GM18909 (cell line): Measurements from ENCODE around the gene CILP2.

Experiments
- ATAC-seq: cut with Tn5 transposase; IDR thresholded peaks from one replicate; pipeline ENCODE4 v1.9.1; 2021; ENCODE audit warnings: mild to moderate bottlenecking; ENCODE audit not compliant: unreplicated experiment, poor library complexity

The CILP2 gene

DNA sequence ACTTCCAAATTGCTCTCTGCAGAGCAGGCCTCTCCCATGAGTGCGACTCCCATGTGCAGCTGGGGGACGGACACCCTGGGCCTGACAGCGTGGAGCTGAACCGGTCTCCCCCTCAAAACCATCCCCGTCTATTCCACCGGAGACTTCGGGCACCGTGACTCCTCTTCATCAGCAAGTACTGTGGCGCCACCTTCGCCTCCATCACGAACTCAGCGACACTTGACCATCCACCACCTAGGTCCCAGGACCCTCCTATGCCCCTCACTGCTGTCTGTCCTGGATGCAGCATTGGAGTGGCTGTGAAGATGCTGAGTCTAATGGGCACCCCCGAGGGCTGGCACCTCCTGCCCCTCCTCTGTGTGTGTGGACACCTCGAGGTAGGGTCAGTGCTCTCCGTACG lies 20.6 kb downstream of the CILP2 start:
- ATAC-seq, result no peak

DNA sequence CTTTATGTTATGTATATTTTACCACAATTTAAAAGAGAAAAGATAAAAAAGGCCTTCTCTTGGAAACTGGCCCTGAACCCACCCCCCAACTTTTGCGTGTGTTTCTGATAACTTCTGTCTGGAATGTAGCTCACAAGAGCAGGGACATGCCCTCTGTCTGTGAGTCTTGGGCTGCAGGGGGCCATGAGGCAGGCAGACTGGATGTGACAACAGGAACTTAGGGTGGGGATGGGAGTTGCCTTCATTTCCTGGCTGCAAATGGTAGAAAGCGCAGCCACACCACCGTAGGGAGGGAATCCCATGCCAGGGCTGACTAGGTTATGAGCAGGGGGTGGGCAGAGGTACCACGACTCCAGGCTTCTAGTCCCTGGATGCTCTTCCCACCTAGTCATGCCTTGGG lies 21.9 kb downstream of the CILP2 start:
- no peak for ATAC-seq

DNA sequence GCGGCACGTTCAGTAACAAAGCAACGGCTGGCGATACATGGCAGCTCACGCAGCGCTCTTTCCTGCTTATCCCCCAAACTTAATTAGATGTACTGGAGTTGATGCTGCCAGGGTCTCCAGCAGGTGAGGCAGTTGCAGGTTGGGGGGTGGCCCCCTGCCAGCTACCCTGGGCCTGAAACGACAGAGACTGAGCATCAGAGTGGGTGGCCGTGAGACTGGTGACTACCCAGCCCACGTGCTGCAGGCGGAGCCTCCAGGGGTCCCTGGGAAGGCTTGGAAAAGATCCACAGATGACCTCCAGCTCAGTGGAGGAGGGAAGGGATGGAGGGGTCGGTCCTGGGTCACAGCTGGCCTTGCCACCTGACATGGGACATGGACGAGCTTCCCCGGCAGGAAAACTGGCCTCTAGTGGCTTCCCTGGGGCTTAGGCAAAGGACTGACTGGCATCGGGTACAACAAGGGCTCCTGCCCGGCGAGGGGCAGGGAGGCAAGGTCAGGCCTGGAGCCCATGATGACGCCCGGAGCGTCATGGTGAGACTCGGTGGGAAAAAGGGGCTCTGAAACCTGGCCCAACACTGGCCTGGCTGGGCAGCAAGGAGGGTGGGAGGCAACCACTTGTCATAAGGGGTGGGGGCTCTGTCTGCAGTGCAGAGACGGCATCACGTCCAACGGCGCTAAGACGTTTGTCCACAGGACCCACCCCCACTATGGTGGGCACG lies 24.0 kb downstream of the CILP2 start:
- ATAC-seq, result no peak

DNA sequence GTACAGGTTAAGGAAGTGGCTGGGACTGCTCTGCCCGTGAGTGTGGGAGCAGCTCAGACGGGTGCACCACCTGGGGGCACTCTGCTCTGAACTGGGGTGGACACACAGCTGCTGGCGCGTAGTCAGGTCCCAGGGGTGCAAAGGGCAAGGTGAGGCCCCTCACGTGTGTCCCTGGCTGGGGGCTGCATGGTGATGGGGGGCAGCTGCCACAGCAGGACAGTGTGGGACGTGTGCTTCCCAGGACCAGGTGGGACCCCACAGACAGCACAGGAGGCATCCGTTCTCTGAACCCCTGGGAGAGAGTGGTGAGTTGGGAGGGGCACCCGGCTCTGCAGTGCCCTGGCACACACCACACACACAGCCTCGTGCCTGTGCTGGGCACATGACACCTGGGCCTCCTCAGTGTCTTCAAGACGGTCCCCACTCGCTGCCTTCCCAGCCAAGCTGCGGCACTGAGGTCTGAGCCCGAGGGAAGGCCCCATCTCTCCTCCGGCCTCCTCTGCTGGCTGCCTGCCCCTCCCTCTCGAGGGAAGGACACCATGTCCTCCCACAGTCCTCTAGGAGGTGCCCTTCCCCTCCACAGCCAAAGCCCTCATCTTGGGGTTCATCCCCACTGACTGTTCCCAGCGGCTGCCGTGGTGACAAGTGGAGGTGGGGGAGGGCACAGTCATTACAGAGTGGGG lies 24.7 kb downstream of the CILP2 start:
- no peak for ATAC-seq

DNA sequence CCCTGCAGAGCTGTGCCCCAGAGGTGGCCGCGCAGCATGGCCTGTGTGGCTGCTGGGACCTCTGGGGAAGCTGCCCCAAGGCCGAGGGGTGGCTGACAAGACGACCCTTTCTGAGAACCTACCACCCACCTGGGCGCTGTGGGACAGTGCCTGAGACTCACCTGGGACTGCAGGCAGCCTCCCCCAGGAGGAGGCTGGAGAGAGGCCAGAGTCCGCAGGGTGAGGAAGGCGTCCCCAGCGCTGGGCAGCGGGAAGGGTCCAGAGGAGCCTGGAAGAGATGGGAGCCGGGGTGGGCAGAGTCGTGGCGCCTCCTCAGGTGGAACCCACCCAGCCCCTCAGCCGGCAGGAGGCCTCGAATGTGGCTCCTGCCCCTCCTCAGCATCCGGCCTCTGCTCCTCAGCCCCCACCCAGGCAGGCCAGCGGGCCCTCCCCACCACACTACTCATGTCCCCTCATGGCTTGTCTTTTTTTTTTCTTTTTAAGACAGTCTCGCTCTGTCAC lies 25.3 kb downstream of the CILP2 start:
- ATAC-seq, result no peak

DNA sequence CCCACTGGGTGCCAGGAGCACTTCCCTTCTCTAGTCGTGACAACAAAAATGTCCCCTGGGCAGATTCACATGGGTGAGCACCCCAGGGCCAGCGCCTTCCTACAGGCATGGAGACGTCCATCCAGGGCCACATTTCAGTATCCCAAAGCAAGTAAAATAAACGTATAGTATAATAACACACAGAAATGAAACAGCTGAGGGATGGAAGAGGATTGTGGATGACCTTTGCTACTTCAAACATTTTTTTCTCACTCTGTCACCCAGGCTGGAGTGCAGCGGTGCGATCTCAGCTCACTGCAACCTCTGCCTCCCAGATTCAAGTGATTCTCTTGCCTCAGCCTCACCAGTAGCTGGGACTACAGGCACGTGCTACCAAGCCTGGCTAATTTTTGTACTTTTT lies 28.2 kb downstream of the CILP2 start:
- ATAC-seq, result no peak

DNA sequence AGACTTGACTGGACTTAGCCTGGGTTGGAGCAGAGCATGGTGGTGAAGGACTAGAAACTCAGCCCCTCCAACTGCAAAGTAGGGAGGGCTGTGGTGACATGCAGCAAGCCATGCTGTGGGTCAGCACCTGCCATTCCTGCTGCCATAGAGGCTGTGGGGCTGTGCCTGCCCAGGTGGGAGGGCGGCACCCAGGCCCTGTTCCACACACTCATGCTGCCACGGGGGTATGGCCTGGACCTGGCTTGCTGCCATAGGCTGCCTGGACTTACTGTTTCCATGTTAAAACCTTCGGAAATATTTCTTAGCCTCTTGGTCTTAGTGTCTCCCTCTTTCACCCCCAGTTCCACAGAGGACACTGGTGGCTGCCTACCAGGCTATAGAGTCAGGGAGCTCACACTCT lies 29.3 kb downstream of the CILP2 start:
- ATAC-seq, result no peak

DNA sequence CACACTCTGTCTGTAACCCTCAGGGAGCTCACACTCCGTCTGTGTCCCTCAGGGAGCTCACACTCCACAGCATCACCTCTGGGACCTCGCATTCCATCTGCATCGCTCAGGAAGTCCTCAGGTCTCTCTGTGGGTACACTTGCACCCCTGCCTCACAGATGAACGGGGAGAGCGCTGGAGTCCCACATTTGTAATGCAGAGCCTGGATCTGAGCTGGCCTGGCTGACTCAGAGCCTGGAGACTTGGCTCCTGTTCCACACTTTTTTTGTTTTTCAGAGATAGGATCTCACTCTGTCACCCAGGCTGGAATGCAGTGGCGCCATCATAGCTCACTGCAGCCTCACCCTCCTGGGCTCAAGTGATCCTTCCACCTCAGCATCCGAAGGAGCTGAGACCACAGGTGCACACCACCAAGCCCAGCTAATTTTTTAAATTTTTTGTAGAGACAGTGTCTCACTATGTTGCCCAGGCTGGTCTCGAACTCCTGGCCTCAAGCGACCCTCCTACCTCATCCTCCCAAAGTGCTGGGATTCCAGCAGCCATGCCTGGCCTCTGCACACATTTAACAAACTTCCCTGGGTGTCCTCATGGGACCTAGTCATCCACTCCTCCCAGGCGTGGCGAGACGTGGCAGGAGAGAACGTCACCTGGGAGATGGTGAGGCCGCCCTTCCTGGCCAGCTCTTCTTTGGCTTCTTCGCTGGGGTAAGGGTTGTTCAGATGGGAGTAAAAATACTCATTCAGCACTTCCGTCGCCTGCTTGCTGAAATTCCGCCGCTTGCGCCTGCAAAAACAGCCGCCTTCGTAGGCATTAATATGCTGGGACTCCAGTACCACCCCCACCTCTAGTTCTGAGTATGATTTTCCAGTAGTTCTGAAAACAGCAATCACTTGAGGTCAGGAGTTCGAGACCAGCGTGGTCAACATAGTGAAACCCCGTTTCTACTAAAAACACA lies 31.0 kb downstream of the CILP2 start:
- no peak for ATAC-seq

DNA sequence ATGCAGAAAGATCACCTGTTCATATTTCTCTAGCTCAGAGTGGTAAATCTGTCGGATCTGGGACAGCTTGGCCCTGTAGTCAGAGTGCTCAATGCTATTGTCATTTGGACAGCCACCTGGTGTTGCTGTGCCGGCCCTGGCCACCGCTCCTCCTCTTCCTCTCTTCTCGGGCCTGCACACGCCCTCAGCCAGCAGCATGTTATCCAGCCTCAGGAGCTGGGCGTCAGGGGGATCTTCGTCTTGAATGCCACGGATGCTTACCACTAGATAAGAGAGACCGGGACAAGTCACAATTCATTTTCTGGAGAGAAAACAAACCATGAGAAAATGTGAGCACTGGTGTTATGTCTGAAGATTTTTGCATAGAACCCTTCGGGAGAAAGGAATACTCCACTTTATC lies 32.5 kb downstream of the CILP2 start:
- ATAC-seq, result no peak

DNA sequence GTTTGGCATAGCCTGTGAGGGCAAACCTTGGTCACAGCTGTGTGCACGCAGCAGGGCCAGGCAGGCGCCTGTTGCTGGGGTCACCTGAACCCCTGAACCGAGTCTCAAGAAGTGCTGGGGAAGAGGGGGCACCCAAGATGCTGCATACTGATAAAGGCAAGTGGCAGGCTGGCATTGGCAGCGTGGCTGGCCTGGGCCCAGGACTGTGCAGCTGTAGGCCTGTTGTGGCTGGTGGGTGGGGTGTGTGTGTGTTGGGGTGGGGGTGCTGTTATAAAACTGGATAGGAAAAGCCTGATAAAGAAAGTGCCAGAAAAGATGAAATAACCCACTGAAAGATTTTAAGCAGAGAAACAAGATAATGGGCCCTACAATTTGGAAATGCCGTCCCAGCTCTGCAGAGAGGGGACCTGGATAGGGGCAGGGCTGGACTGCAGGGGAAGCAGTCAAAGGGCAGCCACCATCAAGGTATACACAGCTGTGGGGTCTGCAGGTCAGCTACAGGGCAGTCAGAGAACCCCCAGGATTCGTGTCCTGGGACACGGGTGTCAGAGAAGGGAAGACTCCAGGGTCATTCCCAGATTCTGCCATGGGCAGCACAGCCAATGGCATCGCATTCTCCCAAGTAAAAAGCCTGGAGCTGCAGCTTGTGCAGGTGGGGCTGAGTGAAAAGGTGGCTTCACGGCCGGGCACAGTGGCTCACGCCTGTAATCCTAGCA lies 33.2 kb downstream of the CILP2 start:
- ATAC-seq, result no peak

DNA sequence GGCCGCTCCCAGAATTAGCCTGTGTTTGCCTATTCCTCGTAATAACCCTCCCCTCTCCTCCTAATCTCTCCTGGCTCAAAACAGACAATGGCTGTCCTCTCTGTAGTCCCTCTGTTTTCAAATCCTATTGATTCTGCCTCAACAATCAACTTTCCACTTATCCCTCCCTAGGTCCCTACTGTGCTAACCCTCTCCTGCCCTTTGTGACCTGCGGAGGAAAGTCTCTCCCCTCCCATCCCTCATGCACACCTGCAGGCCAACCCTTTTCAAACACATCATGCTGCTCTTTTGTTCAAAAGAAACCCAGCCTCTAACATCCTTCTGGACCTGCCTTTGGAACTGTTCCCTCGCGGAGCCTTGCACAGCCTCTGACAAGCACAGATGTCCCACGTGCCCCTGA lies 37.3 kb downstream of the CILP2 start:
- no peak for ATAC-seq

DNA sequence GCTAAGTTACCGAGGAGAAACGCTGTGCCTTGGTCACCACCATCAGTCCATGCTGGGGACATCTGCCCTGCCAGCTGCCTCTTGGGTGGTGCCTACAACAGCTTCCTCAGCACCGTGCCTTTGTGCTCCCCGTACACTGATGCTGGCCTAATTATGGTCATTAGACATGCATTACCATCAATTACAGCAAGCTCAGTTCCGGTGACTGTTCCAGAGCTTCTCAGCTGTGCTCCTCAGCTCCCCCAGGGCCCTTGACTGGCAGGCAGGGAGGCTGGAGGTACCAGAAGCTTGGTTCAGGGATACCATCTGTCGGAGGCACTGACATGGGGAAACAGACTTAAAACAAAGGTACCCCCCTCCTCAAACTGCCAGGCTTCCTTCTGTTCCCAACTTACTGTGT lies 40.2 kb downstream of the CILP2 start:
- no peak for ATAC-seq

DNA sequence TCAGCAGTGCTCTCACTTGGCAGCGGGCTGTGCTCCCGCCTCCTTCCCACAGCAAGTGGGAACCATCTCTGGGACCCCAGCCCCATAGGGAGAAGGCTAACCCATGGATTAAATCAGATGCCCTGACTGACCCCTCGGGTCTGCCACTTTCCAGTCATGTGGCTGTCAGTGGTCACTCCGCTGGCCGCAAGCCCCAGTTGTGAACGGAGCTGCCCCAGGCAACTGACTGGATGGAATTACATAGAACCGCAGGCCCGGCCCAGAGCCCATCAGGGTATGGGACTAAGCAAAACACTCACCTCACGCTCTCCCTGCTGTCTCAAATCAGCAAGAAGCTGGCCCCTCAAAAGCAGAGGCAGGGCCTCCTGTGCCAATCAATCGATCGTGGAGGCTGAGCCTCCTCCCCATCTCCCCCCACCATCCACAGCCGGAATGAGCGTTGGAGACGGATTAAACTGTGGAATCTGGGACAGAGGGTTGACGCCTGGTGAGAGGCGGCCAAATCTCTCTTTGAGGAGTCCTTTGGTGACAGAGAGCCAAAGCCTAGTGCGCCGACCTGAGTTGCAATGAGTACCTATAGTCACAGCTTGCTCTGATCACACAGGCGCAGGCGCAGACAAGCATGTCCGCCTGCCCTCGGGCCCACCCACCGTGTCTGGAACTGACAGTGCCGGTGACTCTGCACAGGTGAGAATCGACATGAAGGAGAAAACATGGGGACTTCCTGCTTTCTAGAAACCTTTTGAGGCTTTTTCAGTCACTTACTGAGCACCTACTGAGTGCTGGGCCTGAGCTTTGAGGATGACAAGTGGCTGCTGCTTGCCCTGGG lies 41.7 kb downstream of the CILP2 start:
- no peak for ATAC-seq

DNA sequence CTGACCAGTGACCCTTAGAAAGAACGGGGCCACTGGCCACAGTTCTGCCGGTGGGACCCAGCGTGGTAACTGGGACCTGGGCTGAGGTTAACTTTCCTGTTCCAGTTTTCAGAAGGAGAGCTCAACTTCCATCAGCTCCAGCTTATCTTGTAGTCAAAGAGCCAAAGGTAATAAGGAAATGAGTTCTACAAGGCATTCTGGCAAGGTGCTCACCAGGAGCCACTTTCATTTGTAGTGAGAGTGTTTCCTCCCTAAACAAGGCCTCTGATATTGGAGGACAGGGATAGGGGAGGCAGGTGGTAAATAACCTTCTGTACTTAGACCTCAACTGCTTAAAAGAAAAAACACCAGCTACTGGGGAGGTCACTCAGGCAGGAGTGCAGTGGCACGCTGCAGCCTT lies 42.4 kb downstream of the CILP2 start:
- no peak for ATAC-seq

DNA sequence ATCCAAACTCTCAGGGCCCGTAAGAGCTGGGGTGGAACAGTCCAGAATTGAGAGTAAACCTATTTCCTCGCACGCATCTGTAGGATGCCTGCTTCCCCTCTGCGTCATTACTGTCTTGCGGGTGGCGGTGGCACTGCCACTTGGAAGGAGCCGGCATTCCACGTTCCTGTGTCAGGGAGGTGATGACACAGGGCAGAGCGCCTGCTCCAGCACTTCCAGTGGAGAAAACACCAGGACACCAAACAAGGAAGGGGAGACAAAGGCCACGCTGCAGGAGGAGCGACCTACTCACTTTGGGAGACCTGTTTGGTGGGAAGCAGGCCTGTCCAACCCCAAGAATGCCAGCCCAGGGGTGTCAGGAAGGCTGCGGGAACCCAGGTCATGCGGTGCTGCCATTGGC lies 43.3 kb downstream of the CILP2 start:
- ATAC-seq, result no peak

DNA sequence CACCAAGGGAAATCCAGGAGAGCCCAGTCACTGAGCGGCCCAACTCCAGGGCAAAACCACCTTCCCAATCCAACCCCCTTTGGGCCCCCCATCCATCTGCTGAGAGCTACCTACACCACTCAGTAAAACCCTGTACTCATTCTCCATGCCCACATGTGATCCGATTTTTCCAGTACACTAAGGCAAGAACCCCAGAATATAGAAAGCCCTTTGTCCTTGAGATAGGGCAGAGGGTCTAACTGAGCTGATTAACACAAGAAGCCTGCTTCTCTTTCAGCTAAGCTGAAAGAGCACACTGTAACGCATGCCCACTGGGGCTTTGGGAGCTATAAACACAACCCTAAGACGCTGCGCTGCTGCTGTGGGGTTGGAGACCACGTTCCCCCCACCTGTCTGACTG lies 44.4 kb downstream of the CILP2 start:
- ATAC-seq, result no peak

DNA sequence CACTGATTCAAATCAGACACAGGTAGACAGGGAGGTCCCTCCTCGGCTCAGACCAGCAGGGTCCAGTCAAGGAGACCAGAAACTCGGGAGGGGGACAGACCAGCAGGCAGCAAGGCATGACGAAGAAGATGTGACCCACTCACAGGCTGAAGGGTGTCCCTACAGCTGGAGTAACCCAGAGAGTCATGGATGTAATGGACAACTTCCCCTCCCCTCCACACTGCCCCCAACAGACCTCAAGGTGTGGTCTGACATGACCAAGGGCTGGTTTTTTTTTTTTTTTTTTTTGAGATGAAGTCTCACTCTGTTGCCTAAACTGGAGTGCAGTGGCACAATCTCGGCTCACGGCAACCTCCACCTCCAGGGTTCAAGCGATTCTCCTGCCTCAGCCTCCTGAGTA lies 46.3 kb downstream of the CILP2 start:
- ATAC-seq, result no peak

DNA sequence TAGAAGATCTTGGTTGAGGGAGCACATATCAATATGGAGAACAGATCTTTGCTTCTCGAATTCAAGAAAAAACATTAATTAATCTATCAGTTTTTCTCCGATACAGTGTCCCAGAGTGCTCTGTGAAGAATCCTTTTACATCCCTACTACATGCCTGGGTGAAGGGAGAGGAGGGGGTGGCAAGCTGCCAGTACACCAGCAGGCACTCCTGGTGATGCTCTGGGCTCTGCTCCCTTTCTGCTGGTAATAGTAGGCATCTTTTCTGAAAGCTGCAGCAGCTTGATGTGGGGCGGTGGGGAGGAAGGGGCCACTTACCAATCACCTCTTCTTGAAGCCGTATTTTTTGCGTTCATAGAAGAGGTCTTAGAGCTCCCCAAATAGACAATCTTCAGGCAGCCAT lies 49.7 kb downstream of the CILP2 start:
- ATAC-seq, result no peak

DNA sequence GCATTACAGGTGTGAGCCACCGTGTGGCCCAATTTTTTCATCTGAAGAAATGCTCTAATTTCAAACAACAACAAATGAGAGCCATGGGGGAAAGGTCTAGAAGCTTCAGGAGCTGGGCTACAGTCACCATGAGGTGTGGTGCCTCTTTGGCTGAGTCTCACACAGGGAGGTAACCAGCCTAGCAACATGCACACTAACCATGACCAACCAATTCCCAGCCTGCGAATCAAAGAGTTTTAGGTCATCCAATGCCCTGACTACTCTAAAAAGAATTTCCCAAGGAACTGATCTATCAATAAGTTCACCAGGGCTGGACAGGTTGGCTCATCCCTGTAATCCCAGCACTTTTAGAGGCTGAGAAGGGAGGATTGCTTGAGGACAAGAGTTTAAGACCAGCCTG lies 50.5 kb downstream of the CILP2 start:
- no peak for ATAC-seq
